LNCaP clone FGC (cell line): ENCODE measurements around the gene POU2F3.
A peak's percentile ranks its signal among the peaks of the same experiment; 100 is the strongest.

Experiments used
- DNase-seq: peaks from one replicate; pipeline ENCODE4 v3.0.0-alpha.2; 2011; ENCODE audit warnings: low read depth
- H3K4me3 ChIP-seq: 2 replicates; pipeline ENCODE4 v1.5.1; 2011; ENCODE audit warnings: mild to moderate bottlenecking, low read depth, low read length, control low read depth
- TF ChIP-seq, protein P1 (sequence below): IDR thresholded peaks from 2 replicates; pipeline ENCODE4 v1.5.1; 2012; ENCODE audit warnings: mild to moderate bottlenecking; ENCODE audit not compliant: control insufficient read depth, insufficient read depth; ENCODE audit errors: extremely low read depth

Gene POU2F3

DNA sequence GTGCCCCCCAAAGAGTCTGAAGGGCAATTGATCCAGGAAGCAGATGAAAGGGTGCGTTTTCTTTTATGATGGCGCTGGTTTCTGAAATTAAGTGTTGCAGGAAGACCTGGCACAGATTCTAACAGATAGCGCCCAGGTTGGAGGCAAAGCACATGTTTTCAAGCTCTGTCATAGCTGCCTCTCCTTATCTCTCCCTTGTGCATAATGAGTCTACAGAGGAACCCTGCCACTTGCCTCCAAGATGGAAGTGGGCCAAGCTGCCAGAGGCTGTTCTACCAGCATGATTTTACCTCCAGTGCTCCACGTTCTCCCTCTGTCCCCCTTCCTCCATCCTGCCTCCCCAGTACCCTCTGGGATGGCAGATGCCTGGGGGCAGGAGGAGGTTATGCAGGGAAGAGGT, 55.2 kb downstream of the POU2F3 start:
- no peak for DNase-seq
- TF ChIP-seq, protein P1, sequence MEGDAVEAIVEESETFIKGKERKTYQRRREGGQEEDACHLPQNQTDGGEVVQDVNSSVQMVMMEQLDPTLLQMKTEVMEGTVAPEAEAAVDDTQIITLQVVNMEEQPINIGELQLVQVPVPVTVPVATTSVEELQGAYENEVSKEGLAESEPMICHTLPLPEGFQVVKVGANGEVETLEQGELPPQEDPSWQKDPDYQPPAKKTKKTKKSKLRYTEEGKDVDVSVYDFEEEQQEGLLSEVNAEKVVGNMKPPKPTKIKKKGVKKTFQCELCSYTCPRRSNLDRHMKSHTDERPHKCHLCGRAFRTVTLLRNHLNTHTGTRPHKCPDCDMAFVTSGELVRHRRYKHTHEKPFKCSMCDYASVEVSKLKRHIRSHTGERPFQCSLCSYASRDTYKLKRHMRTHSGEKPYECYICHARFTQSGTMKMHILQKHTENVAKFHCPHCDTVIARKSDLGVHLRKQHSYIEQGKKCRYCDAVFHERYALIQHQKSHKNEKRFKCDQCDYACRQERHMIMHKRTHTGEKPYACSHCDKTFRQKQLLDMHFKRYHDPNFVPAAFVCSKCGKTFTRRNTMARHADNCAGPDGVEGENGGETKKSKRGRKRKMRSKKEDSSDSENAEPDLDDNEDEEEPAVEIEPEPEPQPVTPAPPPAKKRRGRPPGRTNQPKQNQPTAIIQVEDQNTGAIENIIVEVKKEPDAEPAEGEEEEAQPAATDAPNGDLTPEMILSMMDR, result no peak
- no peak overlapping the region for H3K4me3 ChIP-seq

DNA sequence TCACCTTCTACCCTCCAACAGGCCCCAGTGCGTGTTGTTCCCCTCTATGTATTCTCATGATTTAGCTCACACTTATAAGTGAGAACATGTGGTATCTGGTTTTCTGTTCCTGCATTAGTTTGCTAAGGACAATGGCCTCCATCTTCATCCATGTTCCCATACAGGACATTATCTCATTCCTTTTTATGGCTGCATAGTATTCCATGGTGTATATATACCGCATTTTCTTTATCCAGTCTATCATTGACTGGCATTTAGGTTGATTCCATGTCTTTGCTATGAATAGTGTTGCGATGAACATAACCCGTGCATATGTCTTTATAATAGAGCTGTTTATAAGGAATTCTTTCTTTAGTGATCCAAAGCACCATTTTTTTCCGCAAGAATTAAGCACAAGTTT, 56.6 kb downstream of the POU2F3 start:
- no peak overlapping the region for H3K4me3 ChIP-seq
- TF ChIP-seq, protein P1, result no peak
- no peak for DNase-seq

DNA sequence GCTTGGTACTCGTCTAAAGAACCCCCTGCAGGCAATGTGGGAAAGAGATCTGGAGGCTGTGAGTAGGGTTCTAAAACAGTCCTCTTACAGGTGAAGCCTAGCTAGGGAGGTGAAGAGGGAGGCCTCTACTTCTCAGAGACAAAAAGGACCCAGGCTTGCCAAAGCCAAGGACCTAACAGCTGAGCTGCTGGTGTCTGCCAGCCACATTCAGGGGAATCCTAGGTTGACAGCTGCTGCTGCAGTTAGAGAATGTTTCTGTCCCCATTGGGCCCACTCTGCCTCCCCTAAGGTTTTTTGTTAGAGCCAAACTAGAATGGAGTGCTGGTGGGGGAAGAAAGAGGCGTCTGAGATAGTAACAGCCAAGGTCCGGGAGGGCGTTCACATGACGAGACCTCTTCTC, 58.5 kb downstream of the POU2F3 start:
- no peak for DNase-seq
- TF ChIP-seq, protein P1, result no peak
- no peak overlapping the region for H3K4me3 ChIP-seq

DNA sequence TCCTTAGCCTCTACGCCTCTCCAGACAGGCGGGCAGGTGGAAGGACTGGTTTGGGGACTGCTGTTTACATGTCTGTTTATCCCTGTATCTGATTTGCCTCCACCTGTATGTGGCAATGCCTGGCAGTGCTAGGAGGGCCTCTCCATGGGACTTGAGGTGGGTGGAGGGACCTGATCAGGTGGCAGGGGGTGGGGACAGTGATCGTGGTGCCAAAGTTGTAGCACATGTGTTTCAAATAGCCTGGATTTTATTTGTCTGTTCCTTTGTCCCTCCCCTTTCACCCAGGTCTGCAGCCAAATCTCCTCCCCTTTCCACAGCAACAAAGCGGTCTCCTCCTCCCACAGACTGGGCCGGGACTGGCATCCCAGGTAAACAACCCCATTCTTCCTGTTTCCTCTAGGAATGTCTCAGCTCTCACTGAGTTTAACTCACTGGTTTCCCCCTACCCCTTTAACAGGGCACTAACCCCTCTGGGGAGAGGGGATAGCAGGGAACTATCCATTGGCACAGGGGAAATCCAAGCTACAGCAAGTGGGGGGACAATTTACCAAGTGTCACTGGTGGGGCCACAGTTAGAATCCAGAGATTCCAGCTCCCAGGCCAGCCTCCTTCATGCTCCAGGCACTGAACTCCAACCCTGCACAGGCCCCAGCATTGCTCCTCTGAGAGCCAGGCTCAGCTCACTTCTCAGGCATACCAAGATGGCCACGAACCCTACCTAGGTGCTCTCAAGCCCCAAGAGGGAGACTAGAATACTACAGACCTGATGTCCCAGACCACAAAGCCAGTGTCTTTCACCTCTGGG, 62.3 kb downstream of the POU2F3 start:
- TF ChIP-seq, protein P1, result no peak
- H3K4me3 ChIP-seq, result peak overlapping the region; percentile 44
- DNase-seq, result peak; percentile 99

DNA sequence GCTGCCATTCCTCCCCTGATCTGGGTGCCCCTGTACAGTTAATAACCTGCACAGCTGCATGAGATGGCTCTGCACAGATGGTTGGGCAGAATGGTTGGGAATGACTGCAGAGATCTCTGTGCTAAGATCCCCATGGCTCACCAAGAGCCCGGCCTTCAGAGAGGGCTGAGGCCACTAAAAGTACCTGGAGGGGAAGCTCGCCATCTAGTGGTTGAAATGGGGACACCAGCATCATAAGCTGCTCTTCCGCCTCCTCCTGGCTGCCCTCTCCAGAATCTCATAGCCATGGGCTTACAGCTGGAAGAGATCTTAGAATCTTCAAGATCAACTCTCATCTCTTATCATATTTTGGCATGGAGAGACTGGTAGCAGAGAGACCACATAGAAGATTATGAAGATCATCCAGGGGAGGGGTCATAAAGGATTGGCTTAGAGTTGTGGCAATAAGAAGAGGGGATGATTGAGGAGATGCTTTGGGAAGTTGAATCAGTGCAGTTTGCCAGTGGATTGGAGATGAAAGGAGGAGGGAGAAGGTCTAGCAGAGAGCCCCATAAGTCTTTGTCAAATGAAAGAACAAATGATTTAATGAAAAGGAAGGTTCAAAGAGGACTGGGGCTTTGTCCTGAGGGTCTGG, 63.2 kb downstream of the POU2F3 start:
- DNase-seq, result peak; percentile 65
- TF ChIP-seq, protein P1, result peak; percentile 97
- peak overlapping the region; percentile 44 for H3K4me3 ChIP-seq

DNA sequence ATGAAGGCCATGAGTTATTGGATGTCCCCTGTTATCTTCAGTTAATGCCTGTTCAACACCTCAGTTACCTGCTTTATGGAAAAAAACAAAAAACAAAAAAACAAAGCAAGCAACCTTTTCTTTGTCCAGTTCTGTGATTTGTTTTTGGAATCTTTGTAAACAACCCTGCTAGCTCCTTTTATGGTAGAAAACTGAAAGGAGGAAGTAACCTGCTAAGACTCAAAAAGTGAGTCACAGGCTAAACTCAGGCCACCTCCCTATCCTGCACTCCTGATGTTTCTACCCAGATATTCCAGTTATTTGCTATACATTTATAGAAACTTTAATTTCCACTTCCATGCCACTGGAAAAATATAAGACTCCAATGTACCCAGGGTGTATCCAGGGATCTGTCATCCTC, 64.6 kb downstream of the POU2F3 start:
- DNase-seq, result no peak

More for the DNA sequence above, 64.6 kb downstream of the POU2F3 start:
- TF ChIP-seq, protein P1, result no peak
- H3K4me3 ChIP-seq, result no peak overlapping the region
